ENCODE measurements around the gene LENEP.

LENEP gene

GRCh38 chr1:154960446-154961136 is 32.8 kb upstream of the LENEP start:
- FAIRE-seq: no peak

GRCh38 chr1:154961207-154962155 is 31.9 kb upstream of the LENEP start, which contains the start of gene PYGO2:
TSS of gene PYGO2 (minus strand) at chr1:154961782. CDS start at chr1:154961576, 206 bp downstream.
- FAIRE-seq: no peak

- no peak for FAIRE-seq
Measured at GRCh38 chr1:154962156-154962749, 31.1 kb upstream of the LENEP start.

- FAIRE-seq: no peak
Measured at GRCh38 chr1:154962795-154963330, 30.5 kb upstream of the LENEP start.

- no peak for FAIRE-seq
Measured at GRCh38 chr1:154963643-154964042, 29.7 kb upstream of the LENEP start.

- no peak for FAIRE-seq
Measured at GRCh38 chr1:154964359-154964758, 29.0 kb upstream of the LENEP start.

GRCh38 chr1:154966111-154966510 is 27.3 kb upstream of the LENEP start:
- FAIRE-seq: no peak

GRCh38 chr1:154967331-154967950 is 25.9 kb upstream of the LENEP start:
- FAIRE-seq: no peak

- FAIRE-seq: no peak
Measured at GRCh38 chr1:154968731-154969130, 24.7 kb upstream of the LENEP start.

GRCh38 chr1:154969246-154969645 is 24.1 kb upstream of the LENEP start:
- no peak for FAIRE-seq

GRCh38 chr1:154969860-154970452 is 23.4 kb upstream of the LENEP start:
- FAIRE-seq: no peak

GRCh38 chr1:154970631-154971340 is 22.6 kb upstream of the LENEP start, which contains the start of gene SHC1:
TSS of gene SHC1 (minus strand) at chr1:154970747. CDS start at chr1:154970526, 221 bp downstream.
- no peak for FAIRE-seq

- FAIRE-seq: no peak
Measured at GRCh38 chr1:154971341-154971998, 21.9 kb upstream of the LENEP start.

- FAIRE-seq: no peak
Measured at GRCh38 chr1:154972213-154972516, 21.2 kb upstream of the LENEP start.

- no peak for FAIRE-seq
Measured at GRCh38 chr1:154972517-154973343, 20.7 kb upstream of the LENEP start.

- FAIRE-seq: peak; percentile 85
Measured at GRCh38 chr1:154973344-154974101, 19.9 kb upstream of the LENEP start.

- peak; percentile 99 for FAIRE-seq
Measured at GRCh38 chr1:154974102-154974807, 19.1 kb upstream of the LENEP start, which contains the start of gene CKS1B. TSS of gene CKS1B (plus strand) at chr1:154974681. CDS start at chr1:154974746, 65 bp downstream.

- peak; percentile 55 for FAIRE-seq
Measured at GRCh38 chr1:154974808-154975408, 18.5 kb upstream of the LENEP start.
